AG09319 (cell line): Measurements from ENCODE around the gene BHLHE40.

Experiments
- DNase-seq: peaks from one replicate; pipeline ENCODE4 v3.0.0-alpha.2; 2010; ENCODE audit warnings: low read depth; ENCODE audit errors: extremely low read depth
- CTCF ChIP-seq: IDR thresholded peaks from 2 replicates; pipeline ENCODE4 v1.5.1; 2011; ENCODE audit warnings: low read depth, mild to moderate bottlenecking, inconsistent platforms, low read length, moderate library complexity

The BHLHE40 gene

GRCh38 chr3:4999531-5000184 is 20.4 kb downstream of the BHLHE40 start:
- DNase-seq = no peak
- no peak for TF ChIP-seq CTCF

GRCh38 chr3:5001135-5001534 is 21.9 kb downstream of the BHLHE40 start:
- no peak for DNase-seq
- TF ChIP-seq CTCF = no peak

GRCh38 chr3:5001805-5002173 is 22.6 kb downstream of the BHLHE40 start:
- TF ChIP-seq CTCF = no peak
- DNase-seq = no peak

GRCh38 chr3:5002174-5002870 is 23.1 kb downstream of the BHLHE40 start:
- no peak for DNase-seq
- no peak for TF ChIP-seq CTCF

- TF ChIP-seq CTCF = no peak
- no peak for DNase-seq
Measured at GRCh38 chr3:5002871-5003247, 23.6 kb downstream of the BHLHE40 start.

- no peak for DNase-seq
- no peak for TF ChIP-seq CTCF
Measured at GRCh38 chr3:5004319-5005152, 25.3 kb downstream of the BHLHE40 start.

- DNase-seq = no peak
- no peak for TF ChIP-seq CTCF
Measured at GRCh38 chr3:5005367-5005766, 26.1 kb downstream of the BHLHE40 start.
